Endometrium (tissue), 2 donors: ENCODE data around the gene ITGBL1.
"Not testable (repeated sequence)": the region's sequence is repeated elsewhere in the genome, so short reads cannot be mapped to it uniquely, and the experiment has no call there.

ENCODE experiments used
- FAIRE-seq: peaks from 2 replicates; lab custom pipeline; 2012; peaks lifted over from hg19 to GRCh38; lab: Jason Lieb, UNC
- donor health status: control.
- donor health status: control.

Gene ITGBL1

DNA sequence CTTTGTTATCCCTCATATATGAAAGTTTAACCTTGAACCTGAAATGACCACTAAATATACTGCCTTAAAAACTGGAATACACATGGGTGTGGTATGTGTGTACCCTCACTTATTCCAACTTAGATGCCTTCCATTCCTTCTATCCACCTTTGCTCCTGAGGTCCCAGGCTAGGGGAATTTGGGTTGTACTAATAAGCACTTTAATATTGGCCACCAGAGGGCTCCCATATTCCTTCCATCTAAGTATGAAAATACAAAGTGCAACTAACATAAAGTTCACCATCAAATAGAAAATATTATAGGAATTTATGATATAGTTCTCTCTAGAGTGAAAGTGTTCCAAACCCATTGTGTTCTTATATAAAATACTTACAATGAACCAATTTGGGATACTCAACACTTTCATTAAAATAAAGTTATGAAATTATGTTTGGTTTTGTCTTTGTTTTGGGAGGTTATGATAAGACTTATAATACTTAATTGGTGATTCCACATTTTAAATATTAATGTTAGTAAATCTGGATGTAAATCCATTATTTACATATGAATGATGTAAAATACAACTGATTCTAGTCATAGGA, 62.3 kb downstream of the ITGBL1 start:
- FAIRE-seq, result peak; percentile 82

DNA sequence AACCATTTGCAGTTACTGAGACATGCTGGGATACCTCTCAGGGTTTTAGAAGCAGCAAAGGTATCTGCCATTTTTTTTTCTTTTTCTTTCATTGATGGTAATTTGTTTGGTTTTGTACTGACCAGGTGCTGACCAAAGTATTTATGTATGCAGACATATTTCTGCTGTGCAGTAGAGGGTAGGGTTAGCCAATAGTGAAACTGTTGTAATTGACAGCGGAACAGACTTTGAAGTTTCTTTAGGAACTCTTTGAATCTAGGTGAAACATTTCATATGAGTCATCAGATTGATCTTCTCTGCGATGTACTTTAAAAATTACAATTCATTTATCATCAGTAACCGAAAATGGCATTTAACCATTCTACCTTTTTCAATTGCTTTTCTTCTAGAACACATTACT, 63.0 kb downstream of the ITGBL1 start:
- no peak for FAIRE-seq

DNA sequence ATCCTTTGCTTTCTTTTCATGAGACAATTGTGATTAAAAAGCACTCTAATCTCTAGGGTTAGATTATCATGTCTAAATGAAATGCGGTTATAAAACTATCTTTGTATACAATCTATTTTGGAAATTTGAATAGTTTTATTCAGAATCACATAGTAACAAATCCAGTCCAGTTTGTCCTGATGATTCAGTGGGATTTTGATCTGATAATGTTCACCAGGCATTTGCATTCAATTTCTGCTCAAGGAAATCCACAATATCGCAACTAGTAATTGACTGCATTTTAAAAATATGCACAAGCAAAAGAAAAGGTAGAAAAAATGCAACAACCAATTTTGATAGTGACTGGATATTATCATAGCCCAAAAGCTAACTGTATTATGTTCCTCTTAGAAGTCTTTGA, 63.8 kb downstream of the ITGBL1 start:
- no peak for FAIRE-seq

DNA sequence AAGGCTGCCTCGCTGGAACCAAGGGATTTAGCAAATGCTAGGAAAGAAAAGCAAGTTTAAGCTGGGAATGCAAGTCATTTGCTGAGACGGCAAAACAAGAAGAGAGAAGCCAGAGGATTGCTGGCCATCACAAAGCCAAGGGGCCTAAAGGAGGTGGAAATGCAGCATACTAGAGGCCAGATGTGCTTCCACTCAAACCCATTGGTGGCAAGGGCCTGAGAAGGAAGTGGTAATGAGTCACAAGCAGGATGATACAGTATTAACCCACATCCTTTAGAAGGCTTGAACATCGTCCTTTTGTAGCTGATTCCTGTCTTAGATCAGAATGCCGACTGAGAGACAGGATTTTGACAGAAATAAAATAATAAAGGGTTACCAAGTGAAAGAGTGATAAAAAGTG, 68.2 kb downstream of the ITGBL1 start:
- FAIRE-seq, result no peak

DNA sequence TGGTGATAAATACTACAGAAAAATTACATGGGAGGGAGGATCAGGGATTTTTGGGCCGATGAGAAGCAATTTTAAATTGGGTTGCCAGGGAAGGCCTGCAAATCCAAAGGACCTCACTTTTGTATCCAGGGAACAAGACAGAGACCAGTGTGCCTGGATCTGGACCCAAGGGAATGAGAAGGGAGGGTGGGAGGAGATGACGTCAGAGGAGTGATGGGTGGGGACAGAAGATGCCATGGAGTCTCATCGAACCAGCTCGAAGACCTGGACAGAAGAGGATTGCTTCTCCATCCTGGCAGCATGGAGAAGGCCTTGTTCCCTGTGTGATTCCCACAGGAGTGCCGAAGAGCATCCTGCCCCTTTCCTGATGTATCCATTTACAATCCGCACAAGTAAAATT, 68.9 kb downstream of the ITGBL1 start:
- FAIRE-seq, result no peak

DNA sequence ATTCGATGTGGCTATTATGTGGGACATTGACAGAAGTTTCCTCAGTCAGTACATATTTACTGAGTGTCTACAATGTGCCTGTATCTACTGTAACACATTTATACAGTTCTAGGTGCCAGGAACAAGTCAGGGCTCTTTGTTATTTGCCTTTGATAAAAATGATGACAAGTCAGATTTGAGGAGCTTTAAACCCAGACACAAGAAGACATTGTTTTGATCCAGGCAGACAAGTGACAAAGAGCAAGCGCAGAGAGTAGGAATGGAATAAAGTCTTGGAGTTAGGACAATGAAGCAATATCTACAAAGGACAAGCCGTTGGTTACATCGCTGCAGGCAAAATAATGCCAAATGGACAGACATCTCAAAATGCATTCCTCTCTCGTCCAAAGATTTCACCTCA, 70.1 kb downstream of the ITGBL1 start:
- no peak for FAIRE-seq

DNA sequence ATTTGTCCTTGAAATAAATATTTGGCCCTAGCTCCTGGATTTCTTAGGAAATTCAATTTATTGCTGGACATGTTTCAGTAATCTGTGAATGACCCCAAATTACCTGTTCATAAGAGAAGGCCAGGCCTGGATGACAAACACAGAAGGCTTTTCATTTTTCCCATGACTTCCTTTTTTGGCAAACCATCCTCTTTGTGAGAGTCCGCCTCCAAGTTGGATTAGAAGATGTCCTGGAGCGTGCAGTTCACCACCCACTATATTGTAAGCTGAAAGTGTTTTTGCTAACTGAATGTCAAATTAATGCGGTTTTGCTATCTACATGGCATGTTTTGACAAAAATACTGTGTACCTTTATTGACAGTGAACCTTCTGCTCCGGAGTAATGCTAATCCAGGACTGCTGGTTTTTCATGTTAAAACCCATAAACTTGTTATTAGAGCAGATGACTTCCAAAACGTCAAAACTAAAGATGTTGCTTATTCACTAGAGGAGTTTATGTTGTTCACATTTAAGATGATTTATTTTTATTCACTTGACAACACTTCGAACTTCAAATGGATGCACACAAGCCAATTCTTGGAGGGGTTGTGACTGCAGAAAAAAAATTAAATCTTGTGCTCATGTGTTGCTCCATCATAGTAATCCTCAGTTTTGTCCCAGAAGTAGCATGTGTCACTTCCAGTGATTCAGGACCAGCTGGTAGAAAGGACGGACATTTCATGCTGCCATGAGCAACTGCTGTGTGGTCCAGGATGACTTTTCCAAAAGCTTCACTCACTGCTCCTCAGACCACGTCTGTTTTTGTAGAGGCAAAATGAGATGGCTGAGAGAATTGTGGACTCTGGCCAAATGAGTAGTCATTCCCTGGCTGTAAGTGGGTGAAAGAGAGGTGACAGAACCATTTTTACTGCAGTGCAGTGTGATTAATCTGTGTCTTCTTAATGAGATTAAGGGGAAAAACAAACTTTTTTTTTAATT, 71.0 kb downstream of the ITGBL1 start:
- no peak for FAIRE-seq

DNA sequence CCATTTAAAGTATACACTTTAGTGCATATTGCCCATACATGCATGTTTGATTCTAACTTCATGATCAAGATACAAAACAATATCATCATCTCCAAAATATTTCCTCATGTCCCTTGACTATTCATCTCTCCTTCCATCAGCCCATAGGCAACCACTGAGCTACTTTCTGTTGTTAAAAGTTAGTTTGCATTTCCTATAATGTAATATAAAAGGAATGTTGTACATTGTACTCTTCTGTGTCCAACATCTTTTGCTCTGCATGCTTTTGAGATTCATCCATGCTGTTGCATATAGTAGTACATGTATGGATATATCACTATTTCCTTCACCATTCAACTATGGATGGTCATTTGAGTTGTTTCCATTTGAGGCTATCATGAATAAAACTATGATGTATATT, 74.7 kb downstream of the ITGBL1 start:
- FAIRE-seq, result no peak

DNA sequence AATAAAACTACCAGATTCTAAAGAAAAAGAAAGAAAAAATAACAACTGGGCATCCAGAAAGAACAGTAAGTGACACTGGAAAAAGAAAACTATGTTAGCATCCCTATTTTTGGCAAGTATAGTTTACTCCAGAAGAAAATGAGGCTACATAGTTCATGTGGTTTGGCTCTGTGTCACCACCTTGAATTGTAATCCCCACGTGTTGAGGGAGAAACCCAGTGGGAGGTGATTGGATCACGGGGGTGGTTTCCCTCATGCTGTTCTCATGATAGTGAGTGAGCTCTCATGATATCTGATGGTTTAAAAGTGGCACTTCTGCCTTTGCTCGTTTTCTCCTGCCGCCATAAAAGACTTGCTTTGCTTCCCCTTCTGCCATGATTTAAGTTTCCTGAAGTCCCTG, 76.9 kb downstream of the ITGBL1 start:
- FAIRE-seq, result no peak

DNA sequence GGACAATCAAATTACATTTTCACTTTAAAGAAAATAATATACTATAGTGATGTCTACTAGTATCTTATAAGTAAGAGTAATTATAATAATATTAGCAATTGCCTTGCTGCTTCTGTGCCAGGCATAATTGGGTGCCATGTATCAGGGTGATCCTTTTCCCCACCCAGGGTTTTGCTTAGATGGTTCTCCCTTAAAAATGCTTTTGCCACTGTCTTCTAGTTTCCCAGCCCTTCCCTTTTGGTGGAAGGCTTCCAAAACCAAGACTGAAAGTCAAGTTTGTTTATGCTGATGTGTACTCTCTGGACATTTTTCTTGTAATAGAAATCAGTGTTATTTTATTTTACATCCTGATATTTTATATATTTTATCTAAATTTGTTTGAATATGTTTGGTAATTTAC, 77.8 kb downstream of the ITGBL1 start:
- FAIRE-seq, result no peak

DNA sequence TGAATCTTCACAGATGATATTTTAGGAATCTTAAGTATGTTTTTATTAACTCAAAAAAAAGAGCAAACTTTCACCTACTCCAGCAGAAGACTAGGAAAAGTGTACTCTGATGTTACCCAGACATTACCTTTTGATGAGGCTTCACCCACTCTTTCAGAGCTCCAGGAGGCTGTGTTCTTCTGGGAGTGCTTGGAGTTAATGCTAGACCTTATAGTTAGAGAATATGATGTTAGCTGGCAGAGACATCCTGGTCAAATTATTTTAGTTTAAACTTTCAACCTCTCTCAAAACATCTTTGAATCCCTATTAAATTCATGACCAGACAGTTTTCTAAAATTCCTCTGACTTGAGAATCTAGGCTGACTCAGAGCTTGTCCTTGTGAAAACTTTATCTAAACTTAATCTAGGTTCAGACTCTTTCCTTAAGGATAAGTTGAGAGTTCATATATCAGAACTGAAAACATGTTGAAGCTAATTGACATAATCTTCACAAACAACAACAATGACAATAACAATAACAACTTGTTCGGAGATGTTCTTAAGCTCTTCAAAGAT, 82.8 kb downstream of the ITGBL1 start:
- FAIRE-seq, result no peak

DNA sequence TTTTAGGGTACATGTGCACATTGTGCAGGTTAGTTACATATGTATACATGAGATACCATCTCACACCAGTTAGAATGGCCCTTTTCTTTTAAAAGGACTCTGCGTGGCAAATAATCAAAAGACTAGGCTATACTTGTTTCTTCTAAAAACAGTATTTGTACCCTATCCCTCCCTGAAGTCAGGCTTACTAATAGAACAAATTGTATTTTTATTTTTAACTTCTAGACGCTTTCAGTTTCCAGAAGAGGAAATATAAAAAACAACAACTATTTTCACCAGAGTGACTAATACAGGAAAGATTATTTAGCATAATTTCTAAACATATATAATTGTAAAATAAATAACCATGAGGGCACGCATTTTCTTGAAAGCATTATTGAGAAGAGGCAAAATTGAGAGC, 83.6 kb downstream of the ITGBL1 start:
- no peak for FAIRE-seq

DNA sequence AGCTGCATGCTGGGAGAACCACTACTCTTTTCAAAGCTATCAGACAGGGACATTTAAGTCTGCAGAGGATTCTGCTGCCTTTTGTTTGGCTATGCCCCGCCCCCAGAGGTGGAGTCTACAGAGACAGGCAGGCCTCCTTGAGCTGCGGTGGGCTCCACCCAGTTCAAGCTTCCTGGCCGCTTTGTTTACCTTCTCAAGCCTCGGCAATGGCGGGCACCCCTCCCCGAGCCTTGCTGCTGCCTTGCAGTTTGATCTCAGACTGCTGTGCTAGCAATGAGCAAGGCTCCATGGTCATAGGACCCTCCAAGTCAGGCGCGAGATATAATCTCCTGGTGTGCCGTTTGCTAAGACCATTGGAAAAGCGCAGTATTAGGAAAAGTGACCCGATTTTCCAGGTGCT, 92.1 kb downstream of the ITGBL1 start:
- not testable (repeated sequence) for FAIRE-seq

DNA sequence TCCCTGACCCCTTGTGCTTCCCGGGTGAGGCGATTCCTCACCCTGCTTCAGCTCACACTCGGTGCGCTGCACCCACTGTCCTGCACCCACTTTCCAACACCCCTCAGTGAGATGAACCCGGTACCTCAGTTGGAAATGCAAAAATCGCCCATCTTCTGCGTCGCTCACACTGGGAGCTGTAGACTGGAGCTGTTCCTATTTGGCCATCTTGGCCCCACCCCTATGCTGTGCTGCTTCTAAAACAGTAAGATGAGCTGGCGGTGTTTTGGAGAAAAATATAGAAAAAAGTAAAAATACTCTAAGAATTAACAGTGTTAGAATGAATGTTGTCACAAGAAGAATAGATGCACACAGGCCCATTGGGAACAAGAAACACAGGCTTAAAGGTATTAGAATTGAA, 92.5 kb downstream of the ITGBL1 start:
- FAIRE-seq, result no peak

DNA sequence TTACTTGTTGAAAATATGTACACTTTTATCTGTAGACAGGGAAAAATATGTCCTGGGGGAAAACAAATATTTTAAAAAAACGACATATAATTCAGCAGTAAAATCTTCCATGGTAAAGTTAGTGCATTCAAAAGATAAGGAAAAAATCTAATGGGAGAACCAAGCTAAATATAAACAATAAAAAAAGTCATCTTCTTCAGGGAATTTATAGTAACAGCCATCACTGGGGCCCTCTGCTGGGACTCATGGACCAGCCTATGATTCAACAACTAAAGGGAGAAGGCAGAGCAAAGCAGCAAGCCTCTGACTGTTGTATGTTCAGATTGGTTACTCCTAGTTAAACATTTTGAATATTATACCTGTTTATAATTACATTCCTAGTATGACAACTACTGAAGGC, 93.0 kb downstream of the ITGBL1 start:
- no peak for FAIRE-seq

DNA sequence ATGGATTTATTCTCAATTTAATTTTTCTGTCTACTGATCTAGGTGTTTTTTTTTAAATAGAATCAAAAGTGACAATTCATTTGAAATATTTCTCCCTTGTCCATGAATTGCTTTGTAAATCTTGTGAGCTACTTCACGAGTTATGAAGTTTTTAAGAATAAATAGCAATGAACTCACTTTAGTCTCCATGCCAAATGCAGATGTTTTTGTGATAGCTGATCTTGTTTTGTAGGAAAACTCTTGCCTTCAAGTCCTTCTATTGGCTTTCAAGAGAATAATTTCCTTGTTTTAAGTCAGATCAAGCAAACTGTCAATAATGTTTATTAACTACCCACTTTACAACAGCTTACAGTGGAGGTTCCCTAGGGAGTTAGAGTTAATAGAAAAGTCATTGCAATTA, 99.8 kb downstream of the ITGBL1 start:
- no peak for FAIRE-seq

DNA sequence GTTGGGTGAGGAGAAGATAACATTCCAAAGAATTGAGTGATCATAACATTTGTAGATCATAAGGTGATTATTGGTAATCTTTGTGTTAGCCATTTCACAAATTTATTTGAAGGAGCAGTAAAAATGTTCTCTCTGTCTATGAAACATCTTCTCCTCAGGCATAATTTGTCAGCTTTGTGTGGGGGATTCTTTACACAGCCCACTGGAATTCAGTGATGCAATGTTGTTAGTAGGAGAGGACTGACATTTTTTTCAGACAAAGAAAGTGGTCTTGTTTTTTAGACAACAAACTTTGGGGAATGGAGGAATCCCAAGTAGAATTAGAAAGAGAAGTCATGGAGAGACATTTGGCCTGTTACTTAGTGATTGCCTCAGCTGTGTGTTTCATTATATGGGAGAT, 100.3 kb downstream of the ITGBL1 start:
- FAIRE-seq, result no peak

DNA sequence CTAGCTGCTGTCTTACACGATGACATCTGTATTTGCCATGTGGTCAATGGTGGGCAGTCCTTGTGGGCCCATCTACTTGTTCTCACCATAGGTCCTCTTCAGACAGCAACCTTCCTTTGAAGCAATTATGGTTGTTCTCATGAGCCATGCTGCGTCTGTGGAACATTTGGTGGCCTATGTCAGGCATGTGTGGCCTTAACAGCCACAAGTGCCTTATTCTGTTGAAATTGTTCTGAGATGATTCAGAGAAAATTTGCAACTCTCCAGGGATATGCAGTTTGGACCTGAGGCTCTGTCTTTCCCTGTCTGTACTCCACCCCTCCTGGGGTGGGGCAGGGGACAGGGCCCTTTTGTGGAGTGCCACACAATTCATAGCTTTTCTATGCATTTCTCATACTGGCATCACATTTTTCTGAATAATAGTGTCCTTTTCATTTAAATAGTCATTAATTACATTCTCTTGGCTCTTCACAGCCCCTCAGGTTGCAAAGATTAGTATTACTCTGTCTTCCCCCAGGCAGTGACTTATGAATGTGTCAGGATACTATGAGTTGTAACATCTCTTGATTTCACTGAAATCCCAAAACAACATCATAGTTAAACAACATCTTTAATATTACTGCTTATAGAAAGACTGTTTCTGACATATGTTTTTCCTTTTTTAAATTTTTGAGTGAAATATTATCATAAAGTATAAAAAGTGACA, 102.1 kb downstream of the ITGBL1 start:
- no peak for FAIRE-seq

DNA sequence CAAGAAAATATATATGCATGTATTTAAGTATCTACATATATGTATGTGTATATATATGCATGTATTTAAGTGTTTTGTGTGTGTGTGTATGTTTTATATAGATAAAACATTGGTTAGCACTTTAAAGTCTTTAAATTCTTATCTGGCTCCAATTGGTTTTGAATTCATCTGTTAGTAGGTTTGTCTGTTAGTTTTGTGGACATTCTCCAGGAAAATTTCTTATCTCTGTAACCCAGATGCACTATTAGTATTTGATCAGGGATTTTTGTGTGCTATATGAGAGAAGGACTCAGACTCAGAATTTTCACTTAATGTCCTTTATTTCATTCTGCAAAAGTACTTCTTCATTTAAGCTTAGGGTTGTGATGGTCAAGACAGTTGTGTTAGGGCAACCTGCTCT, 103.1 kb downstream of the ITGBL1 start:
- FAIRE-seq, result no peak

DNA sequence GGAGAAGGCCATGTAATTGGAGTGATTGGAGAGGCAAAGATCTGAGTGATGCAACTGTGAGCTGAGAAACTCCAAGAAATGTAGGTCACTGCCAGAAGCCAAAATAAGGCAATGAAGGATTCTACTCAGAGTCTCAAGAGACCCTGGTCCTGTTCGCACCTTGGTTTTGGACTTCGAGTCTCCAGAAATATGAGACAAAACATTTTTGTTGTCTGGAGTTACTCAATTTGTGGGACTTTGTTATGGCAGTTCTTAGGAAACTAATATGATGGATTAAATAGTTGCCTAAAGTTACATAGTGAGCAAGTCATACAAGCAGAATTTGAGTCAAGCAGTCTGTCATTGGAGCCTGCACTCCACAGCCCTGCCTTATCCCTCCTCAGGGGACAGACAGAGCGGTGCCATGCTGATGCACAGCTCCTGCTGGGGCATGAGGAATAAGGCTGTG, 104.2 kb downstream of the ITGBL1 start:
- FAIRE-seq, result no peak

DNA sequence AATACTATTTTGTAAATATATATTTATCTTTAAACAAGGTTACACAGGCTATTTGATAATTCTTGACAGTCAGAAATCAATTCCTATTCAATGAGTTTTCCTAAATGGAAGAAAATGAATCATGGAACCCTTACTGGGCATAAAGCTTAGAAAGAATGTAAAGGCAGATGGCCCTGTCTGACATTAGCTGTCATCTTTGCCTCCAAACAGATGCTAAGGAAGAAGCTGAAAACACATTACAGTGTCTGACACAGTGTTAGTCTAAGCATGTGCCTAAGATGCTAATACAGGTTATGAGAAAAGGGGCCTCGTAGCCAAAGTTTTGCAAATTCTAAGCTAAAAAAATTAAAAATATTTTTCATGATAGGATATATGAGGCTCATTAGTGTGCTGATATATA, 112.8 kb downstream of the ITGBL1 start:
- no peak for FAIRE-seq

DNA sequence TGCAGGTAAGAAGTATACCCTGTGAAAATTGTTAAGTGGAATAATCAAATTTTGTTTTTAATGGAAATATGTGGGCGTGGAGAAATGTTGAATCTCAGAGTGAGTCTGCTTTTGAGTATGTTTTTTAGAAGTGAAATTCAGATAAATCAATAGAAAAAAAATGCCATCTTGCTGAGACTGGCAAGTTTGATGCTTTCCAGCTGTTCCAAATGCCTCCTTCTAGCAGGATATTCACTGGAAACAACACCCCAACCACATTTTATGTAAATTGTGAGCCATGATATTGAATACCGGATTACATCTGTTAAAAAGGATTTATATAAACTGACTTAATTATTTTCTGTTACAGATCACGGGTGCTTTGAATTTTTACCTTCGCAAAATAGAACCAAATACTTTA, 115.4 kb downstream of the ITGBL1 start:
- FAIRE-seq, result no peak

DNA sequence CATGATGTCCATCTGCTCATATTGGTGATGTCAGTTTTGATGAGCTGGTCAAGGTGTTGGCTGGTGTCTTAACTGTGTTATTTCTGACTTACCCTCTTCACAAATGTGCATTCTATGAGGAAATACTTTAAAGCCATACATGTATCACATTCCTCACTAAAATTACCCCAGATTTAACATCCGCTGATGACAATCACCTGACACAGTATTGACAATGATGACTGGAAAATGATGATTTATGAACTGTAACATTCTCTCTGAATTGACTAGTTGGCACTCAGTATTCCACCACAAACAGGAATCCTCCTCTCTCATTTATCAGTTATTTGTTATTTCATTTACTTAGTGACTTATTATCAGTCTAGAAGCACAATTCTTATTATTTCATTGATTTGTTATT, 117.3 kb downstream of the ITGBL1 start:
- FAIRE-seq, result no peak
